ENCODE measurements around the gene PDE9A.

DNA sequence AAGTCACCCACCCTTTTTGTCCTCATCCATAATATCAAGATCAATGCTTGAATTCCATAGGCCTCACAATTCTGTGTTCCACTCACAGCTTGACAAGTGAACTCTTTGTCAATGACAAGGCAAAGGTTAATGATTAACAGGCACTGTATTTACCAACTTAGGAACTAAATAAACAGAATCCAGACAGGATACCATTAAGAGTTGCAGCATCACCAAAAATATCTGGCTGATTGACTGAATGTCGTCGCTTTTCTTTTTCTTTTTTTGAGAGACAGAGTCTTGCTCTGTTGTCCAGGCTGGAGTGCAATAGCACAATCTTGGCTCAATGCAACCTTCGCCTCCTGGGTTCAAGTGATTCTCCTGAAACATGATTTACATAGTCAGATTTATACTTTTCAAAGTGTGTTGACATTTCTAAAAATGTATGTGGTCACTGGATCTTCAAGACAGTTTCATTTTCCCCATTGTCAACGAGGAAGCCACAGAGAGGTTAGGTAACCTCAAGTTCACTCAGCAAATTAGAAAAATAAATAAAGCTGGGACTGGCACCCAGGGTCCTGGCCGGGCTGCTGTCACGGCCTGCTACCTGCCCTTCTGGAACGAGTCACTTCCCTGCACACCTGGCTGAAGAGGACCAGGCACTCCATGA is 81.0 kb downstream of the PDE9A start:
- TF ChIP-seq POLR2A (IDR thresholded peaks at IDR 0.05) = no peak
- TF ChIP-seq, protein P1, sequence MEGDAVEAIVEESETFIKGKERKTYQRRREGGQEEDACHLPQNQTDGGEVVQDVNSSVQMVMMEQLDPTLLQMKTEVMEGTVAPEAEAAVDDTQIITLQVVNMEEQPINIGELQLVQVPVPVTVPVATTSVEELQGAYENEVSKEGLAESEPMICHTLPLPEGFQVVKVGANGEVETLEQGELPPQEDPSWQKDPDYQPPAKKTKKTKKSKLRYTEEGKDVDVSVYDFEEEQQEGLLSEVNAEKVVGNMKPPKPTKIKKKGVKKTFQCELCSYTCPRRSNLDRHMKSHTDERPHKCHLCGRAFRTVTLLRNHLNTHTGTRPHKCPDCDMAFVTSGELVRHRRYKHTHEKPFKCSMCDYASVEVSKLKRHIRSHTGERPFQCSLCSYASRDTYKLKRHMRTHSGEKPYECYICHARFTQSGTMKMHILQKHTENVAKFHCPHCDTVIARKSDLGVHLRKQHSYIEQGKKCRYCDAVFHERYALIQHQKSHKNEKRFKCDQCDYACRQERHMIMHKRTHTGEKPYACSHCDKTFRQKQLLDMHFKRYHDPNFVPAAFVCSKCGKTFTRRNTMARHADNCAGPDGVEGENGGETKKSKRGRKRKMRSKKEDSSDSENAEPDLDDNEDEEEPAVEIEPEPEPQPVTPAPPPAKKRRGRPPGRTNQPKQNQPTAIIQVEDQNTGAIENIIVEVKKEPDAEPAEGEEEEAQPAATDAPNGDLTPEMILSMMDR (IDR thresholded peaks at IDR 0.05) = no peak
